ENCODE results near the gene IKZF1. TPM values are rescaled to one million over a fixed set of nuclear protein-coding genes. Genes with fewer than 3 reads are reported as not detected.

The IKZF1 gene
- total and polyA plus RNA-seq, 9 of the 15 experiments (the other 6 are each of a cell fraction or from before 2014, with no cell fraction given), result 12.6 to 85.3 (median 44.7) TPM

DNA sequence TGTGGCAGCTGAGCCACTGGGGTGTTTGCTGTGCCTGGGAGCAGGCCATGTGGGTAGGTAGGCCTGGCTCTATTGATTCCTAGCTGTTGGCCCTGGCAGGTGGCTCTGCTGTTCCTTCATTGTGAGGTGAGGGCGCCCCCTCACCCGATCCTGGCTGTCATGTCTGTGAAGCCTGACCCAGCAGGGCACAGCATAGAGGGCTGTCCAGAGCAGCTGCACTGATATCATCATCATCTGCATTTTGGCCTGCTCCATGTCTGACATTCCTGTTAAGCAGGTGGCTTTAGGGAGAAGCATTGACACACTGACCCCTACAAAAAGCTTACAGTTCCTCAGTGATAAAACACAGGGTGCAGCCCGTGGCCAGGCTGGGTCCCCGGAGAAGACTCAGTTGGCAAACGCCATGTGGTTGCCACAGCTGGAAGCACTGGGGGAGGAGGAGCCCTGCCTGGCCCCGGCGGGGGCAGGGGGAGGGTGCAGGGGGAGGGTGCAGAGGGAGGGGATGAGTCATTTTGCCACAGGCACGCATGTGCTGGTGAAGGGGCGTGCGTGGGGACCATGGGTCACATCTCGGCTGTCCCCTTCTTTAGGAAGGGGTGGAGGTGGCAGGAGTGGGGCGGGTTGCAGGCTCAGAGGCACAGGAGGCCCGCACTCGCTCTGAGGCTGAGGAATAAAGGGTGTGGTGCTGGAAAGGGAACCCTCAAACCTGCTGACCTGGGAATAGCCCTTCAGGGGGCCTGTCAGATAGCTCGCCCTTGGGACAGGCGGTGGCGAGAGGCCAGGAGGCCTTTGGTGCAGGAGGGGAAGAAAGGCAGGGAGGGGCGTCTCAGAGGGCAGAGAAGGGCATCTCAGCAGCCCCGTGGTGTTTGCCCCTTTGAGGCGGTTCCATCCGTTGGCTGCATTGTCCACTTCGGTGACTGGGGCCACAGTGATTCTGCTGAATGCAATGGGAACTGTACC is 31.6 kb downstream of the IKZF1 start (continued):
- TF ChIP-seq ZNF398 (CRISPR knock-in tag; IDR thresholded peaks at IDR 0.05) (no peak), ZNF583 (CRISPR knock-in tag; IDR thresholded peaks at IDR 0.05) (no peak), POLR3A (IDR thresholded peaks at IDR 0.05; ENCODE audit: borderline replicate concordance, extremely low read depth, insufficient read depth, insufficient read length) (no peak), HSF4 (CRISPR knock-in tag; IDR thresholded peaks at IDR 0.05; ENCODE audit: borderline replicate concordance) (no peak), ZNF140 (CRISPR knock-in tag; IDR thresholded peaks at IDR 0.05) (no peak), ZKSCAN1 (IDR thresholded peaks at IDR 0.05; ENCODE audit: low read depth, low read length) (no peak), POLR2H (tag; IDR thresholded peaks at IDR 0.05; ENCODE audit: low read depth) (no peak), PYGO2 (tag; IDR thresholded peaks at IDR 0.05) (no peak), FOXP1 (CRISPR knock-in tag; IDR thresholded peaks at IDR 0.05) (no peak), SETDB1 (IDR thresholded peaks at IDR 0.05; ENCODE audit: low read length) (no peak), HMGN3 (IDR thresholded peaks at IDR 0.05; ENCODE audit: borderline replicate concordance, extremely low read depth, insufficient read length, low read depth, low read length) (no peak), ZBTB34 (CRISPR knock-in tag; IDR thresholded peaks at IDR 0.05) (no peak), SNIP1 (IDR thresholded peaks at IDR 0.05; ENCODE audit: low read depth) (no peak)
- TF ChIP-seq, protein P1, sequence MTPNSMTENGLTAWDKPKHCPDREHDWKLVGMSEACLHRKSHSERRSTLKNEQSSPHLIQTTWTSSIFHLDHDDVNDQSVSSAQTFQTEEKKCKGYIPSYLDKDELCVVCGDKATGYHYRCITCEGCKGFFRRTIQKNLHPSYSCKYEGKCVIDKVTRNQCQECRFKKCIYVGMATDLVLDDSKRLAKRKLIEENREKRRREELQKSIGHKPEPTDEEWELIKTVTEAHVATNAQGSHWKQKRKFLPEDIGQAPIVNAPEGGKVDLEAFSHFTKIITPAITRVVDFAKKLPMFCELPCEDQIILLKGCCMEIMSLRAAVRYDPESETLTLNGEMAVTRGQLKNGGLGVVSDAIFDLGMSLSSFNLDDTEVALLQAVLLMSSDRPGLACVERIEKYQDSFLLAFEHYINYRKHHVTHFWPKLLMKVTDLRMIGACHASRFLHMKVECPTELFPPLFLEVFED (CRISPR knock-in tag; conservative IDR thresholded peaks at IDR 0.05), result no peak
- TF ChIP-seq, protein P2, sequence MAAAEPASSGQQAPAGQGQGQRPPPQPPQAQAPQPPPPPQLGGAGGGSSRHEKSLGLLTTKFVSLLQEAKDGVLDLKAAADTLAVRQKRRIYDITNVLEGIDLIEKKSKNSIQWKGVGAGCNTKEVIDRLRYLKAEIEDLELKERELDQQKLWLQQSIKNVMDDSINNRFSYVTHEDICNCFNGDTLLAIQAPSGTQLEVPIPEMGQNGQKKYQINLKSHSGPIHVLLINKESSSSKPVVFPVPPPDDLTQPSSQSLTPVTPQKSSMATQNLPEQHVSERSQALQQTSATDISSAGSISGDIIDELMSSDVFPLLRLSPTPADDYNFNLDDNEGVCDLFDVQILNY (CRISPR knock-in tag; IDR thresholded peaks at IDR 0.05), result no peak
- TF ChIP-seq, protein P3, sequence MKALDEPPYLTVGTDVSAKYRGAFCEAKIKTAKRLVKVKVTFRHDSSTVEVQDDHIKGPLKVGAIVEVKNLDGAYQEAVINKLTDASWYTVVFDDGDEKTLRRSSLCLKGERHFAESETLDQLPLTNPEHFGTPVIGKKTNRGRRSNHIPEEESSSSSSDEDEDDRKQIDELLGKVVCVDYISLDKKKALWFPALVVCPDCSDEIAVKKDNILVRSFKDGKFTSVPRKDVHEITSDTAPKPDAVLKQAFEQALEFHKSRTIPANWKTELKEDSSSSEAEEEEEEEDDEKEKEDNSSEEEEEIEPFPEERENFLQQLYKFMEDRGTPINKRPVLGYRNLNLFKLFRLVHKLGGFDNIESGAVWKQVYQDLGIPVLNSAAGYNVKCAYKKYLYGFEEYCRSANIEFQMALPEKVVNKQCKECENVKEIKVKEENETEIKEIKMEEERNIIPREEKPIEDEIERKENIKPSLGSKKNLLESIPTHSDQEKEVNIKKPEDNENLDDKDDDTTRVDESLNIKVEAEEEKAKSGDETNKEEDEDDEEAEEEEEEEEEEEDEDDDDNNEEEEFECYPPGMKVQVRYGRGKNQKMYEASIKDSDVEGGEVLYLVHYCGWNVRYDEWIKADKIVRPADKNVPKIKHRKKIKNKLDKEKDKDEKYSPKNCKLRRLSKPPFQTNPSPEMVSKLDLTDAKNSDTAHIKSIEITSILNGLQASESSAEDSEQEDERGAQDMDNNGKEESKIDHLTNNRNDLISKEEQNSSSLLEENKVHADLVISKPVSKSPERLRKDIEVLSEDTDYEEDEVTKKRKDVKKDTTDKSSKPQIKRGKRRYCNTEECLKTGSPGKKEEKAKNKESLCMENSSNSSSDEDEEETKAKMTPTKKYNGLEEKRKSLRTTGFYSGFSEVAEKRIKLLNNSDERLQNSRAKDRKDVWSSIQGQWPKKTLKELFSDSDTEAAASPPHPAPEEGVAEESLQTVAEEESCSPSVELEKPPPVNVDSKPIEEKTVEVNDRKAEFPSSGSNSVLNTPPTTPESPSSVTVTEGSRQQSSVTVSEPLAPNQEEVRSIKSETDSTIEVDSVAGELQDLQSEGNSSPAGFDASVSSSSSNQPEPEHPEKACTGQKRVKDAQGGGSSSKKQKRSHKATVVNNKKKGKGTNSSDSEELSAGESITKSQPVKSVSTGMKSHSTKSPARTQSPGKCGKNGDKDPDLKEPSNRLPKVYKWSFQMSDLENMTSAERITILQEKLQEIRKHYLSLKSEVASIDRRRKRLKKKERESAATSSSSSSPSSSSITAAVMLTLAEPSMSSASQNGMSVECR (CRISPR knock-in tag; IDR thresholded peaks at IDR 0.05), result no peak
